Measurements from ENCODE around the gene NUBPL. TPM values are rescaled to one million over a fixed set of nuclear protein-coding genes. Genes with fewer than 3 reads are reported as not detected.

The NUBPL gene
- total RNA-seq, 1 experiment from 2014 or later = 5.7 TPM

- H3K4me1 ChIP-seq (ENCODE audit: control insufficient read depth, insufficient read depth, low read length) = no peaks in the 10 kb centered on the region
- DNase-seq (ENCODE audit: low read depth, low spot score) = no peak
- intact Hi-C loops (cut with micrococcal nuclease; ENCODE audit: unreplicated experiment) (no loop called here), in situ Hi-C loops (cut with HindIII; ENCODE audit: low pct_unique_long_range_greater_than_20kb, low sequenced_read_pairs) (no loop called here)
- BruUV-seq (replicated peaks) = no TSS peak
- no peak overlapping the region for H3K27ac ChIP-seq (ENCODE audit: low read length)
- TF ChIP-seq SIN3A (IDR thresholded peaks at IDR 0.05; ENCODE audit: borderline replicate concordance, insufficient read depth, low read depth, low read length) = no peak
- no peak for TF ChIP-seq POLR2AphosphoS5 (IDR thresholded peaks at IDR 0.05; ENCODE audit: low read depth, low read length)
- no peak for TF ChIP-seq REST (IDR thresholded peaks at IDR 0.05; ENCODE audit: insufficient read depth in 1 of 2, low read depth in 2 of 2, low read length in 1 of 2)
- TF ChIP-seq TCF7L2 (IDR thresholded peaks at IDR 0.05; ENCODE audit: low read depth, low read length) = no peak
- TF ChIP-seq CTCF (IDR thresholded peaks at IDR 0.05) = no peak
- no peak for ATAC-seq
- H3K27me3 ChIP-seq (ENCODE audit: control insufficient read depth, insufficient read depth, low read length) = no peaks in the 10 kb centered on the region
- CTCF ChIA-PET = no interaction called here
- no peaks in the 10 kb centered on the region for H3K36me3 ChIP-seq (ENCODE audit: control insufficient read depth, insufficient read depth, low read length)
- no peak overlapping the region for H3K4me3 ChIP-seq (ENCODE audit: low read depth in 2 of 2, low read length in 2 of 2)
- H3K9me3 ChIP-seq (ENCODE audit: control insufficient read depth, insufficient read depth, low read depth, low read length) = no peaks in the 10 kb centered on the region
- POLR2A ChIA-PET = no interaction called here
Measured at GRCh38 chr14:31897581-31898186, 336.5 kb downstream of the NUBPL start.

- CTCF ChIA-PET = no interaction called here
- ATAC-seq = no peak
- TF ChIP-seq SIN3A (IDR thresholded peaks at IDR 0.05; ENCODE audit: borderline replicate concordance, insufficient read depth, low read depth, low read length) = no peak
- no peak for TF ChIP-seq CTCF (IDR thresholded peaks at IDR 0.05)
- TF ChIP-seq REST (IDR thresholded peaks at IDR 0.05; ENCODE audit: insufficient read depth in 1 of 2, low read depth in 2 of 2, low read length in 1 of 2) = no peak
- TF ChIP-seq POLR2AphosphoS5 (IDR thresholded peaks at IDR 0.05; ENCODE audit: low read depth, low read length) = no peak
- no peak for TF ChIP-seq TCF7L2 (IDR thresholded peaks at IDR 0.05; ENCODE audit: low read depth, low read length)
Measured at GRCh38 chr14:31898838-31899528, 337.8 kb downstream of the NUBPL start.

More at GRCh38 chr14:31898838-31899528, 337.8 kb downstream of the NUBPL start:
- Histone ChIP-seq H3K9me3 (ENCODE audit: control insufficient read depth, insufficient read depth, low read depth, low read length) (no peaks in the 10 kb centered on the region), H3K4me3 (ENCODE audit: low read depth in 2 of 2, low read length in 2 of 2) (no peak overlapping the region), H3K27ac (ENCODE audit: low read length) (no peak overlapping the region), H3K27me3 (ENCODE audit: control insufficient read depth, insufficient read depth, low read length) (no peaks in the 10 kb centered on the region), H3K36me3 (ENCODE audit: control insufficient read depth, insufficient read depth, low read length) (no peaks in the 10 kb centered on the region), H3K4me1 (ENCODE audit: control insufficient read depth, insufficient read depth, low read length) (no peaks in the 10 kb centered on the region)
- POLR2A ChIA-PET = no interaction called here
- no TSS peak for BruUV-seq (replicated peaks)
- DNase-seq (ENCODE audit: low read depth, low spot score) = no peak
- intact Hi-C loops (cut with micrococcal nuclease; ENCODE audit: unreplicated experiment) = no loop called here
- in situ Hi-C loops (cut with HindIII; ENCODE audit: low pct_unique_long_range_greater_than_20kb, low sequenced_read_pairs) = no loop called here
